Measurements from ENCODE around the gene TYK2.

GRCh38 chr19:10422046-10422461, 41.7 kb upstream of the TYK2 start:
- TF ChIP-seq POLR2AphosphoS5 (IDR thresholded peaks at IDR 0.05) (no peak), CTCF (IDR thresholded peaks at IDR 0.05) (no peak), EP300 (IDR thresholded peaks at IDR 0.05) (no peak)

Data from sigmoid colon (tissue), 4 donors.